GM19467 (cell line): ENCODE data around the gene ARL15.
"Not testable (repeated sequence)": the region's sequence is repeated elsewhere in the genome, so short reads cannot be mapped to it uniquely, and the experiment has no call there.

Source experiments
- ATAC-seq: cut with Tn5 transposase; IDR thresholded peaks from one replicate; pipeline ENCODE4 v1.9.1; 2021; ENCODE audit warnings: mild to moderate bottlenecking, moderate library complexity; ENCODE audit not compliant: unreplicated experiment

Gene ARL15

DNA sequence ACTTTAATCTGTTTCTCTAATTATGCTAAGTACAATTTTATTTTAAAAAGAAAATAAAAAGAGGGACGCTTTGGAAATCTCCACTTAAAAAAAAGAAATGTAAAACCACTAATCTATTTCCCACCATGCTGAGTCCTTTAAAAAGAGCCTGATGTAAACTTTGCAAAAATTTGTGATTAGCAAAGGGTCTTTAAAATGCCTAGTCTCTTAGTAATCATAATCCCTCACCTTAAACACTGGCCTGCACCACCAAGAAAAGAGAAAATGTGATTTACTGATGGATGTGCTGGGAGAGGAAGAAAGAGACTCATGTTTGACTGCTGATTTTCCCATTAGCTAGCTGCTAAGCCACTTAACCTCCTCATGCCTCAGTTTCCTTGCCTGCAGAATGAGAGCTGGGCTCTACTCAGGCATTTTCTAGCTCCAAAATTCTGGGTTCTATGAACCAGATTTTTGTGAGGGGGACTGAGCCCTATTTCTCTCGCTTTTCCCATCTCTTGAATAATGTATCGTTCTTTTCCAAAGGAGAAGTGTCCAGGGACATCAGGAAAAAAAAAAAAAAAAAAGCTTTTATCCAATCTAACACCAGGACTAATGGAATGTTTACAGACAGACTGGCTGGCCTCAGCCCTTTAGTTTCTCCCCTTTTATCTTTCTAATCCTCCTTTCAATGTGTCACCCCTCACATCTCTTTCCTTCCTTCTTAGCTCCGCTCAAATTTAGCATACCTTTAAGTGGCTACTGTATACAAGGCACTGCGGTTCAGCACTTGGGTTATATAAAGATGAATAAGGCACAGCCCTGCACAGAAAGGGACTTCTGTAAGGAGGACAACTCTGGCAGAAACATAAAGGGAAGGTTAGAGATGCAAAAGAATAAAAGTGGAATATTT, 312.4 kb downstream of the ARL15 start:
- no peak for ATAC-seq

DNA sequence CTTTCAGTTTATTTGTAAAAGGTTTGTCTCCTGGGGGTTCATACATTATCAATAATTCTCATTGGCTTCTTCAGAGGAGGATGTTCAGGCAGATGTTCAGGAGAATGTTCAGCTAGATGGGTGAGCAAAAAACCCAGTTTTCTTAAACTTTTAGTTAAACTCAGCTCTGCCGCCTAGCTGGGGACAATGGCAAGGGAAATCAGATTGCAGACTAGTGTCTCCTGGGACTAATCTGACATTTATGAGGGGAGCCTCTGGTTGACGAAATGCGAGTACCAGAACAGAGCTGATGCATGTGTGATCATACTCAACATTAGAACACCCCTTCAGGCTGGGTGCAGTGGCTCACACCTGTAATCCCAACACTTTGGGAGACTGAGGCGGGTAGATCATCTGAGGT, 314.4 kb downstream of the ARL15 start:
- no peak for ATAC-seq

DNA sequence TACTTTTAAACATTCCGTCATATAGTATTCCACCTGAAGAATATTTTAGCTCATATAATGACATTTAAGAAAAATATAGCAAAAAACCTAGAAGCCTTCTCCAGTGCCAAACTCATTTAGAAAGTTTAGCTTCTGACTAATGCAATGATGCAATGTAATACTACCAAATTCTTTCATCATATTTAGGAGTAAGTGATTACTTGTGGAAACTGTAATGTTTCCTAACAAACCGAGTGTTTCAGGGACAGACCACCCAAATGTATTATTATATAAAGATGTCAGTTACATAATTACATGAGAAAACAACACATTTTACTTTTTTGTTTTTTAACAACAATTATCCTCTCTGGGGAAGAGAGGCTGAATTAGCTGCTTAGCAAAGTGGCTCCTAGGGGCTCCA, 316.2 kb downstream of the ARL15 start:
- ATAC-seq = no peak

DNA sequence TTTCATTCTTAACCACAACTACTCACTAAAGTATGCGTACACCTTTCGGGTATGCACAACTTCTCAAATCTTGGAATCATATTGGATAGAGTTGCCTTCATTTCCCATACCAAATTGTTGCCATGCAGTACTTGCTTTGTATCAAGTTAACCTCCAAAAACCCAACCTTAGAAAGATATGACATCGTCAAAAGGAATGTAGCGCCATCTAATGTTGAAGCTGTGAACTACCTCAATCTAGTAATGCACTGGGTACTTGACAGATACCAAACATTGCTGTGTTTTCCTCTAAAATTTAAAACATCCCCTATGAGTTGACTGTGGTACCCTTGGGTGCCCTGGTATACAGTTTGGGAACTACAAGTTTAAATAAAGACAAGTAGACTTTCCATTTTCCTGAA, 318.4 kb downstream of the ARL15 start:
- ATAC-seq = no peak

DNA sequence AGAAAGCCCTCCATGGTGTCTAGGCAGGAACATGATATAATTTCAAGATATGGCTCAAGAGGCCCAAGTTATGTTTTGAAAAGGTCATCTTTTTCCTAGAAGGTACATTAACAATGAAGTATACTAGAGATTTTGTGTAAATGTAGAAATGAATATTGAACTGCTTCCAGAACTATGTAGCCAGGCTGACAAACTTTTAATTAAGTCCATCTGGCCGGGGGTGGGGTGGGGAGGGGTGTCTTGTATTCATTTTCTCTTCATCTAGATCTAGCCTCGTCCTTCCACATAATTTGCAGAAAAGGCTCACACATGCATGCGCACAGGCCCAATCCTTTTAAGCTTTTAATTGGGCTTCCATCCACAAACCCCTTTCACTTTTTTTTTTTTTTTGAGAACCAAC, 323.3 kb downstream of the ARL15 start:
- ATAC-seq = no peak

DNA sequence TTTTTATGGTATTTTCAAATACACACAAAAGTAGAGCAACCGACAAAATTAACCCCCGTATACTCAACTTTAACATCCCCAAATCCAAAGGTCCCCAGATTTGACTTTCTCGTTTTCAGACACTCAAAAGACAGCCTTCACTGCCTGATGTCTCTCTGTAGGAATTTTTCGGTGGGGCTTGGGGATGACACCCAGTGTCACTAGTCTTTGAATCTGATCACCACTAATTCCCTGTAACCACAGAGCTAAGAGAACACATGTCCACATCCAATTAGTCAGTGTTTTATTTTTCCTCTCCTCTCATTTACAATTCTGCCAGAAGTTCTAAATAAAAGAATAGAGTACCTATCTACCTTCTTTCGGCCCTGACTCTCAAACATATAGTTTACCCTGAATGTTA, 324.6 kb downstream of the ARL15 start:
- ATAC-seq = no peak

DNA sequence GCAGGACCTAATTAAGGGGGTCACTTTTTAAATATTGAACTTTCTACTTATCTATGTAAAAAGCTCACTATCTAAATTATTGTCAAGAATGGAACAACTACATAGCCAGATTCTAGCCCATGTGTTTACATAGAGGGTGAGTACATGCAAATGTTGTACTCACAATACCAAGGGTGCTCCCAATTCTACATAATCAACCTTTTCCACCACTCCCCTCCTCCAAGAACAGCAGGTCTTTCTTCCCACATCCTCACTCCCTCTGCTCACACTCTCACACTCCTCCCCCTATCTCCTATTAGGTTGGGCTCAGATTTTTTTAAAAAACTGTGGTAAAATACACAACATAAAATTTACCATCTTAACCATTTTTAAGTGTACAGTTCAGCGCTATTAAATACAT, 325.4 kb downstream of the ARL15 start:
- ATAC-seq = no peak

DNA sequence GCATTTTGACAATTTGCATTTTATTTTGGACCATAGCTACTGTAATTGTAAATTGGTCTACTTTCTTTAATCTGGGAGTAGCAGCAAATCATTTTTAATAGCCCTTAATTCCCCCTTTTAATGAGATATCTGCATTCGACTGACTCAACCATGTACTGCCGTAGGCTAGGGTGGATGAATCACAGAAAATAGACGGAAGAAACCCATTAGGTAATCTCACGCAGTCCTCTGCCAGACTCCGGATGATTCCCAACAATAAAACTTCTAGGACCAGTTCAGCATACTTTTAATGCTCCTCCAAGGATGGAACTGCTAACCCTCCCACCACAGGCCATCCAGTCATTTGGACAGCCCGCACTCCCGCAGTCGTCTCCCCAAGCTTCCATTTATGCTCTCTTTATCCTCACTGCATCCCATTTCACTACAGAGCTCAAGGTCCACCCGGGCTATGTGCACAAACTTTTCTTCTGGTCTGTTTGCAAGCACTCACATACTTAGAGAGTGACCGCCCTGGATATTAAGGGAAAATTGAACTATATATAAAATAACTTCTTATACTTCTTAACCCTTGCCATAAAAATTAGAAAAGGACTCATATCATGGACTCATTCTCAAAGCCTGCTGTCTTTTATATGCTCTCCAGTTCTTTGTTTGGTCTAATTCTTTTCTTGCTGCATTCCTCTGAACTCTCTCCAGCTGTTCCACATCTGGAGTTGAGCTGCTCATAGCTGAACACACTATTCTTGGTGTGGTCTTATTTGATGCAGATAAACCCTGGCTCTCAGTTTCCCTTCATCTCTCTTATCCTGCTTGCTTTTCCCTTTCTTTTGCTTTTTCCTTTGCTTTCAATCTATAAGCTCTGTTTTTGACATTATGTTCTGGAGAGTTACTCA, 326.6 kb downstream of the ARL15 start:
- no peak for ATAC-seq

DNA sequence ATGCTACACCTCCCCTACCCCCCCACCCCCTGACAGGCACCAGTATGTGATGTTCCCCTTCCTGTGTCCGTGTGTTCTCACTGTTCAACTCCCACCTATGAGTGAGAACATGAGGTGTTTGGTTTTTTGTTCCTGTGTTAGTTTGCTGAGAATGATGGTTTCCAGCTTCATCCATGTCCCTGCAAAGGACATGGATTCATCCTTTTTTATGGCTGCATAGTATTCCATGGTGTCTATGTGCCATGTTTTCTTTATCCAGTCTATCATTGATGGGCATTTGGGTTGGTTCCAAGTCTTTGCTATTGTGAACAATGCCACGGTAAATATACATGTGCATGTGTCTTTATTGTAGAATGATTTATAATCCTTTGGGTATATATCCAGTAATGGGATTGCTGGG, 328.1 kb downstream of the ARL15 start:
- not testable (repeated sequence) for ATAC-seq

DNA sequence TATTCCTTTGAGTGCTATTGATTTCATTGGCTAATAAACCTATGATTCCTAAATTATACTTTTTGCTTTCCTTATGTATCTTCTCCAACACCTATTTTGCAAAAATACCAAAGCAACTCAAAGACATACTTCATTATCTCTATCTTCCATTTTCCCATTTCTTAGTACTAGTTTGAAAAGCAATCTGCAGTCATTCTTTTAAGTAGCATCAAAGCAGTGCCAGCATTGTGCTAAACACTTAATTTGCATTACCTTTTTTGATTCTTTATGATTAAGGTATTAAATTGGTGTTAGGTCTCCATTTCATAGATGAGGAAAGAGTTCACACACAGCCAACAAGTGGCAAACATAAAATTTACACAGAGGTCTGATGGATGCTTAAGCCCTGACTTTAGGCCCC, 330.3 kb downstream of the ARL15 start:
- ATAC-seq = no peak

DNA sequence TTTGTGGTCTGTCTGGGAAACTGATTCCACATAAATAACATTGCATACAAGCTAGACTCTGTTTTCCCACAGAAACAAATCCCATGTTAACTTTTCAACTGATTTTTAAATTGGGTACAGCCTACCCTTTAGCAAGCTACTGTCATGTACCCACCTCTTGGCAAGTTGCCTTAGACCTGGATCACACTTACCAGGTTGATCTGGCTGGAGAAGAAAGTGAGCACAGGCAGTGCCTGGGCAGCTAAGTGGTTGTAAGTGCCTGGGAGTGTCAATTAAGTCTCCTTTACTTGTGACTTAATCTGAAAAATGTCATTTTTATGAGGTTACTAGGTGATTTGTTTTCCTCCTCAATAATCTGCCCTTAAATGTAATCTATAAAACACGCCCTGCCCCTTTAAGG, 336.4 kb downstream of the ARL15 start:
- ATAC-seq = no peak

DNA sequence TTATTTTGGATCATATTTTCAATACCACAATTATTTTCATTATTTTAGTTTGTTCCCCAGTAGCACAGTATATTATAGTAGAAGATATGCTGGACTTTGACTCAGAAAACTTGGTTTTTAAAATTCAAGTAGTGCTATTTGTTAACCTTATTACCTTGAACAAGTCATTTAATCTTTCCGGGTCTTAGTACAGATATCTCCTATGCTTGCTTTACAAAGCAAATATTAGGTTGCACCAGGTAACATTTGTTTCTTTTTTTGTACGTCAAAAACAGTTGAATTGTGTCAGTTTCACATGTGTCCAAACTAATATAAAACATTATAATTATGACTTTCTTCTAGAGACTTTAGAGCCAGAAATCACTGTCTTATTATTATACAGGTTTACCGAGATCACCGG, 338.1 kb downstream of the ARL15 start:
- ATAC-seq = no peak

DNA sequence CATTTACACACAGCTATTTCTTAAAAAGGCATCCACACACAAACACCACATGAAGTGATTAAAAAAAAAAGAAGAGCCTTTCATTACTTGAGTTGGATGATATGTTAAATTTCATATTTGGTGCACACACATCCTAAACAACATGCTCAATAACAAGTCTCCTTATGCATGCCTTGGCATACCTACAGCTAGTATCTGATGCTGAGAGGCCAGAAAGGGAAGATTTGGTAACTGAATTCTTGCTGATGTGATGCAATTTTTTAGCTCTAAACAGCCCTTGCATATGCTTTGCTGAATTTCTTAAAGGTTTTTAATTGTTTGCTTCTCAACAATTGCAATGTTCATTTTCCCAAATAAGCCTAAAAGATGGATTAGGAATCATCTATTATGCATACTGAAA, 338.8 kb downstream of the ARL15 start:
- no peak for ATAC-seq

DNA sequence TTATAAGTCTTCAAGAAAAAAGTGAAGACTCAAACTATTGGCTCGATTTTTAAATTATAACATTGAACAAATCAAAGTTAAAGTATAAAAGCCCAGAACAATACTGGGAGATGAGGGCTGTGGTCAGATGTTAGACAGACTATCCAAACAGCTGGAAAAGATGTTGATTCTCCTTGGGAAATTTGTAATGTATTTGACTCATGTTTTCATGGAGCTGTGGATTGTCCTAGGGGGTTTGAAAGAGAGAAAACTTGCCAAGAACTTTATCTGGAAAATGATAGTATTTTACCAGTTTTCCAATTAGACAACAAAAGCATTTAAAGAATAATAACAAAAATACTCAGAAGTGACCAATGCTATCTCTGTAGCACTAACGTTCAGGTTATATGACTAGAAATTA, 339.2 kb downstream of the ARL15 start:
- ATAC-seq = no peak

DNA sequence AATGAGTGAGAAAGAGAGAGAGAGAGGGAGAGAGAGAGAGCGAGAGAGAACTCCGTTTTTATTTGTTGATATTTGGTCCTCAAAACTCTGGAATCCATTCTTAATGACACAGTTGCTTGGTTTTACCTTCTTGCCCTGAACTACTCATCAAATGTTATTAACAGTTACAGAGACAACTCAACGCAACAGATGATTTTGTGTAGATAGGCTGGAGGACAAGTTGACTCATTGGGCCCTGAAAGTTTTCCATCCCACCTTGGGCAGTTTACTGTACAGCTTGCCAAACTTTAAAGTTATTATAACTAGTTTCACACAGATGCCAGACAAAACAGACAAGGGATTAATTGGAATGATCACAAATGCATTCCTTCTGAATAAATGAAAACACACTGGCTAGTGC, 339.9 kb downstream of the ARL15 start:
- no peak for ATAC-seq

DNA sequence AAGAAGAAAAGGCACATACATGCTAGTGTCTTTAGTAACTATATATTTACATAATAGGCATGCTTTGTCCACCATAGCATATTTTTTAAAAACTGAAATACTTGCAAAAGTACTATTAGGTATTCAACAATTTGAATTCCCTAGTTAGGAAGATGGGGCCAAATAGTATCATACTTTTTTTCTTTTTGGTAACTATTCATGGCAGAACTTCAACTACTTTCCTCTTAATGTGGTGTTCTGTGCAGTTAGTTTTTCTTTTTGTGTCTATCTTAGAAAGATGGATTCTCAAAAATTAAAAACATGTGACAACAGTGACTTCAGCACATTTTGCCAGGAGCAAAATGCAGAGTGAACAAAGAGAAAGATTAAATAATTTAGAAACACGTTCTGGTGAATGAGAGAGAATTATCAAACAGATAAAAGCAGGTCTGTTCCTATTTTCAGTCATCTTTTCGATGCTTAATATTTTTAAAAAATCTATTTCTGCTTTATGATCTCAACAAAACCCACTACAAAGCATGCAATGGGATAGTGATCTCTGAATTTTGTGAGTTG, 341.1 kb downstream of the ARL15 start:
- ATAC-seq = no peak

DNA sequence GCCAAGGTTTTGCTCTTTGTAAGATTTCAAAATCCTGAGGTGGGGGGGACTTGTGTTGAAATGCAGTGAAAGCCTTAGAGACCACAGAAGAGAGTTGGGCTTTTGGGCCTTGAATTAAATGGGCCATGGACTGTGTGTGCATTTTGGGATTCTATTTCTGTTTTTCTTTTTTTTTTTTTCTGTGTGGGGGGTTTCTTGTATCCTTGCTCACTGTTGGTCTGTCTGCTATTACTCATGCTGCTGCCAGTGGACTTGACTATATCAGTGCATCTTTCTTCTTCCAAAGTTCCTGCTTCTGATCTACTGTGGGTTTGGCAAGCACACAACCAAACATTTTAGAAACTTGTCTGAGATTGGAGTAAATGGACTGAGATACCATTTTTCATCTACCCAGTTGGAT, 344.9 kb downstream of the ARL15 start:
- no peak for ATAC-seq

DNA sequence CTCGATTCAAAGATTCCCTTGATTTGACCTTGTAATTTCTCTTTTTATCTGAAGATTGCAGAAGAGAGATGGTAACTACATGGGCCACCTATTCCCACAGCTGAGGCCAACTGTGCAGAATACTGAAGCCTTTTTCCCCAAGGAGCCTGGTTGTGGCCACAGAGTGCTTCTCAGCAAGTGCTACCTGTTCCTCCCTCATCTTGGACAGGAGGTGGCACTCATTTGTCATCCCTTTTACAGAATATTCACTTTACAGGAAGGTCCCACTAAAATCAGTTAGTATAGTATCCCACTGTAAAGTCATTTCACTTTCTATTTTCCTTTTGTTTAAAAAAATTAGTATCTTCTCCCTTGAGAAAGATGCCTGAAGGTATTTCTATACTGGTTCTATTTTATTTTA, 346.4 kb downstream of the ARL15 start:
- no peak for ATAC-seq

DNA sequence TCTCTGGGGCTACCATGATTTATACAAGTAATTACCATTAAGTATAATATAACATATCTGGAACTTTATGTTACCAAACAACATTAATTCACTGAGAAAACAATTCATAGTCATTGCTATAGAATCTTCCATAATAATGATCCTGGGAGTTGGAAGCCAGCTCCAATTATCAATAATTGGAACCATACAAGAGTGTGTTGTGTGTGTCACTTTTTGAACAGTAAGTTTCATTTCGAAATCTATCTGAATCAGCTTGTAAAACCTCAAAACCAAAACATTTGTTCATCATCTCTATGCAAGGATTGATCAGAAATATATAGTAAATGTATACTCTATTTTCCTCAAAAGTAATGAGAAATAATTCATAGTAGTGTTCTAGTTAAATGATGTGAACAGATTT, 348.1 kb downstream of the ARL15 start:
- no peak for ATAC-seq

DNA sequence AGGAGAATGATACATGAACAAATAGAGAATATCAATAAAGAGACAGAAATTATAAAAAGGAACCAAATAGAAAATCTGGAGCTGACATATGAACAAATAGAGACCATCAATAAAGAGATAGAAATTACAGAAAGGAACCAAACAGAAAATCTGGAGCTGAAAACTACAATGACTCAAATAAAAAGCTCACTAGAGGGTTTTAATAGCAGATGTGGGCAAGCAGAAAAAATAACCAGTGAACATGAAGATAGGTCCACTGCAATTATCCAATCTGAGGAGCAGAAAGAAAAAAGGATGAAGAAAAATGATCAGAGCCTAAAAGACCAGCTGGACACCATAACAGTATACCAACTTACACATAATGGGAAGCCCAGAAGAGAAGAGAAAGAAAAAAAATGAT, 353.7 kb downstream of the ARL15 start:
- no peak for ATAC-seq

DNA sequence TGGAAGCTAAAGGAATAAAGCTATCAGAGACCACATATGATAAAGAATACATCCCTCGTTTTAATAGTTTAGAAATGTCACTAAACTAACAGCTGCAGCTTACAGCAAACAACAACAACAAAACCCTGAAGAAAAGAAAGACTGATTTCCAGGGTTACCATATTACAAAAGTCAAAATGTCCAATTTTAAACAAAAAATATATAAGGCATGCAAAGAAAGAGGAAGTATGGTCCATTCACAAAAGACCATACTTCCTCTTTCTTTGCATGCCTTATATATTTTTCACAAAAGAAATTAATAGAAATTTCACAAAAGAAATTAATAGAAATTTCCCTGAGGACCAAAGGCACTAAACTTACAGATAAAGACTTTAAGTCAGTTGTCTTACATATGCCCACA, 354.2 kb downstream of the ARL15 start:
- no peak for ATAC-seq

DNA sequence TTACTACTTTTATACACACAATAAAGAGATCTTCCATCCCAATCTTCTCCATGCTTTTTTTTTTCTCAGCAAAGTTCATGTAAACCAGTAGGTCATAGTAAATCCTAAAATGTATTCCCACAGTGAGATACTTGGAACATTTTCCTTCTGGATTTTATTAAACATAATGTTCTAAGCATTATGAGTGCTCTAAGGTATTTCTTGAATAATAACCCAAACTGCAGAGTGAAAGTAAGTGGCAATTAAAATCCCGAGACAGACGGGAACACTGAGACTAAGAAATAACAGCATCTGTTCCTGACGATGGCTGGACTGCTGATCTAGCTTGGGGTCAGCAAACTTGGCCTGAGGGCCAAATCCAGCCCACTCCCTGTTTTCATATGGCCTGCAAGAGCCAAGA, 359.8 kb downstream of the ARL15 start:
- ATAC-seq = no peak
